Measurements from ENCODE around the gene NINJ1.

GRCh38 chr9:93129691-93130500 lies 4.2 kb downstream of the NINJ1 start:
- TF ChIP-seq CTCF (IDR thresholded peaks at IDR 0.05) (no peak), POLR2A (IDR thresholded peaks at IDR 0.05) (no peak)
